Fibroblast of skin of scalp (primary cell): ENCODE data around the gene MACROD2.

Experiments
- DNase-seq: peaks from one replicate; pipeline ENCODE4 v3.0.0-alpha.2; 2013

MACROD2 gene

DNA sequence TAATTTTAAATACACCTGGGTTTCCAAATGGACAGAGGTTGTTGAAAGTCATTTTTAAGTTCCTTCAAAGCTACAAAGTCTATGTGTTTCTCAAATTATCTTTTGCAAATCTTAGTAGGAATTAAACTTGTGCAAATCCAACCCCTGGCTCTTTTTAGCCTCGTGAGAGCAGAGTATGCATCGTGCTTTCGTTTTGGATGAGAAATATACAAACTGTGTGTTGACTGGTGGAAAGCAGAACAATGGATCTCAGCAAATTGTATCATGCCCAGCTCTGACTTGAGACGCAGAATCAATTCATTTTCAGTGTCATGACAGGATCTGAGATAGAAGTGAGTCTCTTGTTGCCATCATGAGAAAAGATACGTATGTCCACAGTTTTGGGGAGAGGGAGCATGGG, 884.5 kb downstream of the MACROD2 start:
- DNase-seq, result peak; percentile 13

DNA sequence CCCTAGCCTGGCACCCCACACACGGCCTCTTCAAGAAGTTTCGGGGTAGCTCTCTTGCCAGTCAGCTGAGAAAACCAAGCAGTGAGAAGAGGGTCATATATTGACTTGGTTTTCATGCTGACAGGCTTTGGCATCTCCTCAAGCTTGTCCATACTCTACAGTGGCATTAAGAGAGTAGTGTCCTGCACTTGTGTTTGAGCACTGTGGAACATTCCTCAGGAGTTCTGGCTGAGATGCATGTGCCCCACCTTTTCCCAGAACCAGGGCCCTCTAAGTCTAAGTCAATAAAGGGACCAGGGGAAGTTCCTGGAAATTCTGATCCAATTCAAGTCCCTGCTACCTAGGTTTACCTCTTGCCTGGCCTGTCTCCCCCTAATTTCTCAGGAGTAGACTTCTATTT, 886.2 kb downstream of the MACROD2 start:
- DNase-seq, result no peak

DNA sequence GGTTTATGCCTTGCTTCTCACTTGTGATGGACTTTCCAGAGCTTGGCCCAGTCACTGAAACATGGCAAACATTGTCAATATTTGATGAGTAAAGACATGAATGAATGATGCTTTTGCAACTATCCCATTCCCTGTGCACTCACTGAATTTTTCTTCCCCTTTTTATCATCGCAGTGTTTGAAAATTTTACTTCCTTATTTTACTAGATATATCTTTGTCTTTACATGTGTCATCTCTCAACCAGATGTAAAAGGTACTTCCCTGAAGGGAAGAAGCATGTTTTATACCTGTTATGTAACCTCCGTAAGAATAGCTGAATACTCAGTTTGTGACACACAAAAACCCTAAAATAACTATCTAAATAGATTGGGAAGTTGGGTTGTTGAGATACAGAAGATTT, 886.8 kb downstream of the MACROD2 start:
- DNase-seq, result no peak

GRCh38 chr20:14882846-14883245, 887.5 kb downstream of the MACROD2 start:
- no peak for DNase-seq

- no peak for DNase-seq
Observed at GRCh38 chr20:14883324-14883723, 888.0 kb downstream of the MACROD2 start.

DNA sequence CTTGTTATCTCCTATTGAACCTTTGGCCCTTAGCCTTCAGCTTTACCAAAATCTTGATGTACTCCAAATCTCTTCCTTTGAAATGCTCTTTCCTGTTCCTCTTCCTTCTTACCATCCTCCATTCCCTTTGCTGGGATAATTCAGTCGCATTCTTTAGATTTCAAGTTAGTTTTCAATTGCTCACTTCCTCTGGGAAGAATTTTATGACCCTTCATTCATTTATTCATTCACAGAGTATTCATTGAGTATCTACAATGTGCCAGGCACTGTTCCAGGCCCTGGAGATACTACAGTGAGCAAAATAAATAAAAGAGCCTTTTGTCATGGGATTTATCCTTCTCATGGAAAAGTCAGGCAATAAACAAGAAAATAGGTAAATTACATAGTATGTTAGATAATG, 890.3 kb downstream of the MACROD2 start:
- DNase-seq, result no peak

GRCh38 chr20:14888134-14888533, 892.8 kb downstream of the MACROD2 start:
- DNase-seq, result no peak

GRCh38 chr20:14889496-14890255, 894.4 kb downstream of the MACROD2 start:
- no peak for DNase-seq

- DNase-seq, result no peak
Observed at GRCh38 chr20:14890713-14891112, 895.4 kb downstream of the MACROD2 start.

DNA sequence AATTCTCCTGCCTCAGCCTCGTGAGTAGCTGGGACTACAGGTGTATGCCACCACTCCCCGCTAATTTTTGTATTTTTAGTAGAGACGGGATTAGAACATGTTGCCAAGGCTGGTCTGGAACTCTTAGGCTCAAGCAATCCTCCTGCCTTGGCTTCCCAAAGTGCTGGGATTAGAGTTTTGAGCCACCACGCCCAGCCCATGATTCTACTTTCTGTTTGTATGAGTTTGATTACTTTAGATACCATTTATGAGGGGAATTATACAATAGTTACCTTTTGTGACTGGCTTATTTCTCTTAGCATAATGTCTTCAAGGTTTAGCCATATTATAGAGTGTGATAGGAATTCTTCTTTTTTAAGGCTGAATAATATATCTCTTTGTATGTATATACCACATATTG, 897.5 kb downstream of the MACROD2 start:
- no peak for DNase-seq

DNA sequence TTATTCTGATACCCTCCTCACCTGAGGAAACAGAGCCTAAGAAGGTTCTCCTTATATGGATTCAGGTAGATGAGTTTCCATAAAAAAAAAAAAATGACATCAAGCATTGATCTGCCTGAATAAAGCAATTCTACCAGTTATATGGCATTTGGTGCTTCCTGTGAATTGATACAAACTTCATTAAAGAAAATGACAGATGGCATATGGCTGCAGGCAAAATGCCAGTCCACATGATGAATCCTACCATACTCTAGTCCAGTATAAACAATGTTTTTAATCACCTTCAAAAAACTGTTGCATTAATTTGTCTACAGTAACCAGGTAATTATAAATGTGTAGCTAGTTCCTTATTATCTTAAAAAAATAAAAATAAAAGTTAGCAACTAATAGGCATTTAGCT, 901.3 kb downstream of the MACROD2 start:
- DNase-seq, result no peak

DNA sequence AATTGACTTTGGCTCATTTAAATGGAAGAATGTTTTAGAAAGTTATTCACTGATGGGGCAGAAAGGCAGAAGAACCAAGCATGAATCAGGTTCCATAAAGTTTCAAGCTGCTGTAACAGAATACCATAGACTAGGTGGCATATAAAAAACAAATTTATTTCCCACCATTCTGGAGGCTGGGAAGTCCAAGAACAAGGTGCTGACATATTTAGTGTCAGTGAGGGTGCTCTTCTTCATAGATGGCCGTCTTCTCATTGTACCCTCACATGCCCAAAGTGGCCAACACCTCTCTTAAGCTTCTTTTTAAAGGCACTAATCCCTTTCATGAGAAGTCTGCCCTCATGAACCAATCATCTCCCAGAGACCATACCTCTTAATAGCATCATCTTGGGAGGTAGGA, 902.3 kb downstream of the MACROD2 start:
- no peak for DNase-seq

DNA sequence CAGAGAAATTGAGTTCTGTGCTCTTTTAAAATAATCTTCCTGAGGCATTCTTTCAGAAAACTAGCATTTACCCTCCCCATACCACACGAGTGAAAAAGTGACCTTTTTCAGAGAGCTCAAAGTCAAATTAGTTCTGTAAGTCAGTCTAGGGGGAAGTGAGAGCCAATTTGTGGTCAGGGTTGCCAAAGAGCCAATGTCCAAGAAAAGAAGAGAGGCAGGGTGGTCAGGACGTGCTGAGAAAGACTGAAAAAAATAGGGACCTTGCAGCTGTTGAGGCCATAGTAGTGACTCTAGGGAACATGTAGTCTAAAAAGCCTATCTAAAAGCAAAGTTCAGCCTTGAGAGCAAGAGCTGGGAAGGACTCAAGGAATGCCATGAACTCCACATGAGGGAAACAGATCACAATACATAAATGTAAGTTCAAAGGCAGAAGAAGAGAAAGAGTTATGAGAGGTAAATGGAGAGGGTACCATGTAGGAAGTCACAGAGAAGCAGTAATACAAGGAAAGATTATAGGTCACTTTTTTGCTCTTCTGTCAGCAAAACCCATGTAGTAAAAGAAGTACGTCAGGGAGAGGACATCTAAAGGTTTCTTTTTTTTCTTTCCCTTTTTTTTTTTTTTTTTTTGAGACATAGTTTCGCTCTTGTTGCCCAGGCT, 907.2 kb downstream of the MACROD2 start:
- no peak for DNase-seq

- no peak for DNase-seq
Observed at GRCh38 chr20:14906908-14907434, 911.7 kb downstream of the MACROD2 start.

- no peak for DNase-seq
Observed at GRCh38 chr20:14910126-14910525, 914.8 kb downstream of the MACROD2 start.

- DNase-seq, result no peak
Observed at GRCh38 chr20:14913896-14914620, 918.7 kb downstream of the MACROD2 start.

DNA sequence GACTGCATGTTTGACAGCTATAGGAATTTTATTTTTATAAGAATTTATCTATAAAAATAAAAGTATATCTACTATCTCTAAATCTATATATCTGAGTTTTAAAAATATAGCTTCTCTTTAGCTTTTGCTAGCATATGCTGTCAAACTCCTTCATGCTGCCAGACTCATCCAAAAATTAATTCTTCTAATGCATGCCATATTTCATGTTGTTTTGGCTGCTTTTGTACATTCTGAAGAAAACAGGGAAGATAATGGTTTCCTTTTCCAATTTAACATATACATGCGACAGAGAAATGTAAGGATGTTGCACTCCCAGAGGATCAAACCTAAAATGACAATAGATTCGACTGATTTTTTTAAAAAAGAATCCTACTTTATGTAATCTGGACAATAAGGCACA, 919.3 kb downstream of the MACROD2 start:
- no peak for DNase-seq

DNA sequence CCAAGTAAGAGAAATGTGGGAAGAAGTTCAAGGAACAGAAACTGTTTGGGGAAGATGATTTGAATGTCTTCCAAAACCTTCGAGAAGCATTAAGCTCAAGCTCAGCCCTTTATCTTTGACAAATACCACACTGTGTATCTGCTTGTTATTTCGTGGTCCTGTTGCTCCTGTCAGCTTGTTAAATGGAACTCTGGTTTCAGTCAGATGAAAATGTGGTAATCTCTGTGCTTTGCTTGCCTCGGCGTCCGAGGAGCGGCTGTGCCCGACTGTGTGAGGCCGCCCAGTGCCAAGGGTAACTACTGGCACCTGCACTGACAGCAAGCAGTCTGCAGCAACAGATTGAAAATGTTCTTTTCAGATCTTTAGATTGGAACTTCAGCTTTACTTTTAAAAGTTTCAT, 920.0 kb downstream of the MACROD2 start:
- DNase-seq, result no peak

GRCh38 chr20:14916360-14916920, 921.1 kb downstream of the MACROD2 start:
- DNase-seq, result no peak

GRCh38 chr20:14918281-14918680, 923.0 kb downstream of the MACROD2 start:
- DNase-seq, result no peak

- DNase-seq, result no peak
Observed at GRCh38 chr20:14918976-14919375, 923.7 kb downstream of the MACROD2 start.

- DNase-seq, result peak; percentile 20
Observed at GRCh38 chr20:14919501-14920081, 924.3 kb downstream of the MACROD2 start.

DNA sequence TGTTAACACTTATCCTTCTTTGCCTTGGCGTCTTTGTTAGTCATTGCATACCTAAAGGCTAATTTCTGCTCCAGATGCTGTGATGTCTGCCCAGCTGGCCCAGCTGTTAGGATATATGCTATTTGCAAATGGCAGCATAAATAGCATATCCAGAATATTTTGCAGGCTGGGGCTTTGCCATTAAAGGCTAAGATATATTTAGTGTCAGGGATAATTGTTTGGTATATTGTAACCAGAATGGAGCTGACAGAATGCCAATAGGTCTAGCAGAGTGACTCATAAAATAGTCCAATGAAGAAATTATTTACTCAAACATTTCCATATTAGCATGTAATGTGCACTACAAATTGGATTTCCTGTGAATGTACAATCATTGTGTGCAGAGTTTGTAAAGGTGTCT, 926.2 kb downstream of the MACROD2 start:
- DNase-seq, result peak; percentile 79
